Measurements from ENCODE around the gene NID2.

NID2 gene

DNA sequence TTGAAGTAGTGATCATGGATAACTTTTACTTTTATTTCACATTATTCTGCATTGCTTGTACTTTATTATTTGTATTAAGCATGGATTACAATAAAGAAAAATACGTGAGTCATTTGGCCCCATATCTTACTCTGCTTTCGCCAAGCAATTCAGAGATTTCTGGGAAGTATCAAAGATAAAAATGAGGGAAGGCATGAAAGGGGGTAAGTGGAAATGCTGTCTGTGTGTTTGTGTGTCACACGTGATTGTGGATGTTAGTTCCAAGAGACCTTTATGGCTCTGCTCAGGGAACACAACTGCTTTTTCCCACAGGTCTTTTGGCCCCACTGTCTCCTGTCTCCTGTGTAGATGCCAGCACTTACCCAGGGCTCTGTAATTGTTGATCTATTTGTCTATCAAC, 10.5 kb downstream of the NID2 start:
- no peak for DNase-seq (ENCODE audit: low read depth in 2 of 2, low spot score in 1 of 2)

DNA sequence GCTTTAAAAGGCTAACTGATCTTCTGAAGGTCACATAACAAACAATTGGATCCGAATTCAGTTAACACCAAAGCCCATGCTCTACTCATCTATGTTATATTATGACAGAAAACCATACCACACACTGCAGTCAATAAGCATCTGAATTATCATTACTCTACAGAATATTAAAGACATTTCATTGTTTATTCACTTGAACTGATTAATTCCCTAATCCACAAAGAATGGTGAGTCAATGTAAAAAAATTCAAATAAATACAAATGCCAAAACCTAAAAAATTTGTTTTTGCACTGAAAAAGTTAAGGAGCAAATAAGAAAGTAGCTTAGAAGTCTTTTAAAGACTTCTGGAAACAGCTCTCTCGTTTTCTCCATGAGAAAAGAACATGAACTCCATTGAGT, 13.7 kb downstream of the NID2 start:
- no peak for DNase-seq (ENCODE audit: low read depth in 2 of 2, low spot score in 1 of 2)

DNA sequence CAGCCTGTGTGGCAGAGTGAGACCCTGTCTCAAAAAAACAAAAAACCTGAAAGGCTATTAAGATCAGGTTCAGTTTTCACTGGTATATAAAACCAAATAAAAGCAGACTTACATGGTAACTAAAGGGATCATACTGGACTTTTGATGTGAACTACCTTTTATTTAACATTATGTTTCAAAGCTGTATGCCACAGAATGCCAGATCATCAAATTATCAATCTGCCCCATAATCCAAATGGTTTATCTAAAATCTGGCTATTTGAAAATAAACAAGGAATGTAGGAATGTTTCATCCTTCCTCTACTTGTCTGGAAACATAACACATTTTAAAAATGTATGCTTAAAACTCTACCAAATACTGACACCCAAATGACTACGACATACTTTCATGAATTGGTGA, 14.2 kb downstream of the NID2 start:
- DNase-seq (ENCODE audit: low read depth in 2 of 2, low spot score in 1 of 2) = no peak

DNA sequence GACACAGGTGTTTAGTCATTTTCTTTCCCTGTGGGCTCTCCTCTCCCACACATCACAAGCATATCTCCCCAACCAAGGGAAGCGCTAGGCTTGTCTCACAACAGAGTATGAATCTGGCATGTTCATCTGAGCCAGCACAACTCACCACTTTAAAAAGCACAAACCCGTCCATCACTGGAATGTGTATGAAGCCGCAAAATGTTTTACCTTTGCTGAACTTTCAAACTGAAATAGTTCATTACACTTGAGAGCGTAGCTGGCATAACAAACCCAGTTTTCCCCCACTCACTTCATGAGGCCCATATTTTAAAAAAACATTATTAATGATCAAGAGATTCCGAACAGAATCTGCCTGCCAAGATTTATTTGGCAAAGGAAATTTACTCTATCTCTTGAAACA, 15.8 kb downstream of the NID2 start:
- DNase-seq (ENCODE audit: low read depth in 2 of 2, low spot score in 1 of 2) = no peak

DNA sequence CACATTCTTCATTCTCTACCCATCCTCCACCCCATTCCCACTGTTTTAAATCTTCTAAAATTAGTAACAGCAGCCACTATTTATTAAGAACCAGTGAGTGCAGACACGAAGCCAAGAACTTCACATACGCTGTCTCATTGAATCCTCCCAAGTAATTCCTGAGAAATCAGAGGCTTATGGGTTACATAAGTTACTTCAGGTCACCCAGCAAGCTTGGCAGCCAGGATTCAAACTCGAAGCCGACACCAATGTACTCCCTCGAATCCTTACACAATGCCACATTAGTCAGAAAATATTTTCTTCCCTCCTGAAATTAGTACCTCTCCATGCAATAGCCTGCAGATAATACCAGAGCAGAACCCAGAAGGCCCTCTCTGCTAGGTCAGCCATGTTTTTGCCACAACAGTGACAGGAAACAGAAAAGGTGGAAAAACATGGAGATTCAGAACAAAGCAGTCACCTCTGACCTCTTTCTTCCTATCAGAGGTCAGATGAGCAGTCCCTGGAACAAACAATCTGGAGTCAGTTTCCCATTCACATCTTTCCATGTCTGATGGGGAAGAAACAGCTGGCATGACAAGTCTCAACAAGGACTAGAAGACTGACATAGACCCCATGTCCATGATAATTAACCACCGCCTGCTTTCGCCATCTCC, 16.4 kb downstream of the NID2 start:
- no peak for DNase-seq (ENCODE audit: low read depth in 2 of 2, low spot score in 1 of 2)

DNA sequence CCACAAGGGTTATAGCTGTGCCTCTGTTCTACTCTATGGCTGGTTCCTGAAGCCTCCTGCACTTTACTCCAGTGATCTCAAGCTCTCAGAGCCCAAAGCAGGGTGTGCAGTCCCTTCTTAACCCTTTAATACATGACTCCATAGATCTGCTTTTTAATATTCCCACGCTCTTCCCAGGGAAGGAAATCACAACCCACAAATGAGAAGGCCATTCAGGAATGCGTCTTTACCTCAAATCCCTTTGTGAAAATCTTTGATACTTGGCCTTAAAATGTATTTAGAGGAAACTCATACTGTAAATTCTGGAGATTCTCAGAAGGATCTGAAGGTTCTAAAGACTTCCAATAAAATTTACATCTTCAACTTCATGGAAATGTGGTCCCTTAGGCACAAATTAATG, 17.0 kb downstream of the NID2 start:
- no peak for DNase-seq (ENCODE audit: low read depth in 2 of 2, low spot score in 1 of 2)

DNA sequence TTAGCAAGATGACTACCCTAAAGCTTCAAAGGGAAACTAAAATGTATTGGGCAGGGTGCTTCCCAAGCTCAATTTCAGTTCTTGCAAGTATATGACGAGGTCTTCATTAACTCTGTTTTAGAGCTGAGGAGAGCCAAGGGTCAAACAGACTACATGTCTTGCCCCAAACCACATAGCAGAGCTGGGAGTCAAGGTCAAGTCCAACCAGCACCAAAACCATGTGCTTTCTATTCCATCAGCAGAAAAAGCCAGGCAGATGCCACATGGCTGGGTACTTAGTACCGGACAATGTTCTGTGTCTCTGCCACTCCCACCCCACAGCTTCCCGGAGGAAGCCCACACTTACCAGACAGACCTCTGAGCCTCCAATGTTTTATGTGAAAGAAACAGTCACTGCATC, 17.6 kb downstream of the NID2 start:
- no peak for DNase-seq (ENCODE audit: low read depth in 2 of 2, low spot score in 1 of 2)

DNA sequence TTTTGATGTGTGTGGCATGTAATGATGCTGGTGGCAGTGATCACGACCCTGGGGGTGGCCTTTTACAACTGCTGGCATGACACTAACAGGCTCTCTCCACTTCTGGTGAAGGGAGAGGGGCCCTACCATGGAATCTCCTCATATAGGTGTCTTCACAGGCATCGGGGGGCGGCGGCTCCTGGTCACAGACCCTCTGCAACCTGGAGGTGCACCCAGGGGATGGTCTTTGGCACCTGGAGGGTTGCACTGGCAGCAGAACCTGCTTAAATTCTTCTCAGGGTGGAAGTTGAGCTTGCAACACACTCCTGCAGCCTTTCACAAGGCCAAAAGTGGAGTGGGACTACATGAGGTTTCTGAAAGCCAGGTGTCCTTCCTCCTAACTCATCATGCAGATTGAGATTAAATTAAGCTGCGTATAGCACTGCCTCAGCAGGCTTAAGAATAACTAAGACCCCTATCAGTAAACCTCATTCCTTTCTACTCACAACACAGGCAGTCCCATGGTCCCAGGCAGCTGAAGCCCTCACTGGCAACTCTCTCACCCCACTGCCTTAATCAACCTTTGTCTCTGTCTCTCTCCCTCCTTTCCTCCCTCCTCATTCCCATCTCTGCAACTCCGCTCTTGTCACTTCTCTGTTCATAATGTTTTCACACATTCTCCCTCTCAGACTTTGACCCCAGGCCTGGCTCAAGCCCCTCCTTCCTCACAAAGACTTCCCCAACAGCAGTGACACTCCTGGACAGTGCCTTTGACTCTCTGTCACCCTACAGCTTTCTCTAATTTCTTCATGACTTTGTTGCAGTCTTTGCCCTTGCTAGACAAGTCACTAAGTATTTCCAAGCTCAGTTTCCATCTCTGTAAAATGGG, 18.9 kb downstream of the NID2 start:
- no peak for DNase-seq (ENCODE audit: low read depth in 2 of 2, low spot score in 1 of 2)

DNA sequence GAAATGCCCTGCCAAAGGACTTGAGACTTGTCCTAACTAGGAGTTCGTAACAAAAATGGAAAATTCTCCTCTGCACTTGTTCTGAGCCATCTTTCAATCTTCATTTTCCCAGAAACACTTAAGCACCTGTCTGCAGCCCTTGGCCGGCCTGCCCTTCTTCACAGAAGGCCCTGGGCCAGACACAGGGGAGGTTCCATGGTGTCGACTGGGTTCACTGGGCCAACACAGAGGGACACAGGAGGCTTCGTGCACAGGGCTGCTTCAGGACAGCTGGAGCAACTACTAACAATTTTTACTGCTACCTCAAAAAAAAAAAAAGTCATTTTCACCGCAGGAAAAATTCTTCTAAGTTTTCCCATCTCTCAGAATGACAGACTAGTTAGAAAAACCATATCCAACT, 19.6 kb downstream of the NID2 start:
- no peak for DNase-seq (ENCODE audit: low read depth in 2 of 2, low spot score in 1 of 2)

DNA sequence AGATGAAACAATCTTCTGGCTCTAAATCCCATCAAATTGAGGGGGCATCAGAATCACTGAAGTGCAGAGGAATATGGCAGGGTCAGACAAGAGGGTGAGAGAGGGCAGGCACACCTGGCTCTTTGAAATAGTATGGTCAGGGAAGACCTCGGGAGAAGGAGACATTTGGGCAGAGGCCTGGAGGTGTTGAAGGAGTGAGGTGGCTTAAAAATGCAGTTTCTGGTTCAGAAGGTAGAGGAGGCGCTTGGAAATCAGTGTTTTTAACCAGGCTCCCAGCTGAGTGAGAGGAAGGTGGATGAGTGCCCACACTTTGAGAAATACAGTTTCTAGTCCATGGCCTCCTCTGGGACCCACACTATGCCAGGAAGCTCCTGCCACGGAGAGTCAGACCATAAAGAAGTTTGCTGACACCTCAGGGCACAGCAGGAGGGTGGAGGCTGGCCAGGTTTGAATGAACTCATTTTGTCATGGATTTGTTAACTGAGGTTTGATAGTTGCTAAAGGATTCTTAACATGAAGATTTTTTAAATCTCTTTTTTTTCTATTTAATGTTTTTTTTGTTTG, 20.1 kb downstream of the NID2 start:
- DNase-seq (ENCODE audit: low read depth in 2 of 2, low spot score in 1 of 2) = no peak

DNA sequence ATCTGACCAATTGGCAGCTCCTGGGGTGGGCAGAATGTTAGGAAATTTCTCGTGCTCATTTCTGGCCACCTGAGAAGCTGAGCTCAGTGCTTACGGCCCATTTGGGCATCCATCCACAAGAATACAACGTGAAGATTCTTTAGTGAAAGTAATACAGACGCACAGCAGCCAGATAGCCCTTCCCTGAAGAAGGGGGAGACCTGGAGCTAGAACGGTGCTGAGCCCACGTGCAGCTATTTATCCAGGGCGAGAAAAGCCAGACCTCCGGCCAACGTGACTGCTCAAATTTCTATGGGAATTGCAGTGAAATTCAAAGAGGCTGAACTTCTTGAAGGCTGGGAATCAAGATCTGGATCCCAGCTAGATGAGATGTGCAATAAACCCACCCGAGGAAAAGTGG, 20.7 kb downstream of the NID2 start:
- no peak for DNase-seq (ENCODE audit: low read depth in 2 of 2, low spot score in 1 of 2)

DNA sequence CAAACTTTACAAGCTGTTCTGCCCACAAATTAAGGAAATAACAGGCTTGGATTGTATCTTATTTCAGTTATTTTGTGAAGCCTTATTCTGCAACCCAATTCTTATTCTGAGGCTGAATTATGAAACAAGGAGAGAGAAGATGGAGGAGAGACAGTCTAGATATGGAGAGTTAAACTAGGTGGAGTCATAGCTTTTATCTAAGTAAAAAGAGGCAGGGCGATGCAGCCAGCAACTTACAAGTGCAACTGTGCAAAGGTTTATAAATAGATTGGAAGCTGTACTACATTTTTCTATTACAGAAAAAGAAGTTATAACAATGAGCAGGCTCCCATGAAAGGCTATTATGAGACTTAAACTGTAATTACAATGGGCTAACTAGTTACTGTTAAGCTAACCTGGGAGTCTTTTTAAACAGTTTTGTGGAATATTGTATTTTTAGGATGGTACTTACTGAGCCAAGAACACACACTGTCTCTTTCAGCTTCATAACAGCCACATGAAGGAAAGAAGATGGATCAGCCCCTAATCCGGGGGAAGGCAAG, 22.4 kb downstream of the NID2 start:
- no peak for DNase-seq (ENCODE audit: low read depth in 2 of 2, low spot score in 1 of 2)

DNA sequence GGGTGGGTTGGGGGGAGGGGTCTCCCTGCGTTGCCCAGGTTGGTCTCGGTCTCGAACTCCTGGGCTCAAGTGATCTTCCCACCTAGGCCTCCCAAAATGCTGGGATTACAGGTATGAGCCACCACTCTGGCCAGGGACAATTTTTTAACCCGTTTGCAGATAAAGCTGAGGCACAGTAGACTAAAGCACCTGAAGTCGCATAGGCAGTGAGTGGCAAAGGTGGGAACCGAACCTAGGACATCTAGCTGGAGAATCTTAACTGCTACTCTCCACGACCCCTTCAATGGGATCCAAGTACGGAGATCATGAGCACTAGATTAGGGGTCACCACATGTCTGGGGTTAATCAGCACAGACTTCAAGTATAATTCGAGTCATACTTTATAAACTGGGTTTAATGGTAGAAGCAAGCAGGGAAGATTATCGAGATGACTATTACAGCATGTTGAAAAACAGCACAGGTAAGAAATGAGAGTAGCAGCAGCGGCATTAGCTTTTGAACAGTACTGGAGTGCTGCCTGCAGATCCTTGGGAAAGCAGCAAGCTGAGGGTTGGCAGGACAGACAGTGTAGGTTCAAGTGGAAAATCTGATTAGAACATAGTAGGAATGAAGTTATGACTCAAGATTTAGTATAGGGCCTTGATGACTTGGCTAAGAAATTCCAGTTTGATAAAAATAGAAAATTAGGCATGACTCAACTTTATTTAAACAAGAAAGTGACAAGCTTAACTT, 23.9 kb downstream of the NID2 start:
- no peak for DNase-seq (ENCODE audit: low read depth in 2 of 2, low spot score in 1 of 2)

DNA sequence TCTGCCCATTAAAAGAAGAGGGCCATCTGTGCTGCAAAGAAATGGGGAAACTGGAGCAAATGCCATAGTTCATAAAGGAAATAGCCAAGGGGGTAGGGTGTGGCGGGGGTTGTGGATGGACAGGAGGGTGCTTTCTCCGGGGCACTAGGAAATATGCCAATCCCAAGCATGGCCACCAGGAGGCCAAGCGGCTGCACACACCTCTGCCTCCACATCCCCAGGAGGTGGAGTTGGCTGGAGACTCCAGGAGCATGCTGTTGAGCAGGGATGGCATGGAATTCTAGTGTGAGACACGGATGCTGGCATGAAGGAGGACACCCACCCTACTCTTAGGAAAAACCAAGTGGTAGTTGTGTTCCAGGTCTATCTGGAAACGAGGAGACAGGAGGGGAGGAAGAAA, 25.2 kb downstream of the NID2 start:
- no peak for DNase-seq (ENCODE audit: low read depth in 2 of 2, low spot score in 1 of 2)

DNA sequence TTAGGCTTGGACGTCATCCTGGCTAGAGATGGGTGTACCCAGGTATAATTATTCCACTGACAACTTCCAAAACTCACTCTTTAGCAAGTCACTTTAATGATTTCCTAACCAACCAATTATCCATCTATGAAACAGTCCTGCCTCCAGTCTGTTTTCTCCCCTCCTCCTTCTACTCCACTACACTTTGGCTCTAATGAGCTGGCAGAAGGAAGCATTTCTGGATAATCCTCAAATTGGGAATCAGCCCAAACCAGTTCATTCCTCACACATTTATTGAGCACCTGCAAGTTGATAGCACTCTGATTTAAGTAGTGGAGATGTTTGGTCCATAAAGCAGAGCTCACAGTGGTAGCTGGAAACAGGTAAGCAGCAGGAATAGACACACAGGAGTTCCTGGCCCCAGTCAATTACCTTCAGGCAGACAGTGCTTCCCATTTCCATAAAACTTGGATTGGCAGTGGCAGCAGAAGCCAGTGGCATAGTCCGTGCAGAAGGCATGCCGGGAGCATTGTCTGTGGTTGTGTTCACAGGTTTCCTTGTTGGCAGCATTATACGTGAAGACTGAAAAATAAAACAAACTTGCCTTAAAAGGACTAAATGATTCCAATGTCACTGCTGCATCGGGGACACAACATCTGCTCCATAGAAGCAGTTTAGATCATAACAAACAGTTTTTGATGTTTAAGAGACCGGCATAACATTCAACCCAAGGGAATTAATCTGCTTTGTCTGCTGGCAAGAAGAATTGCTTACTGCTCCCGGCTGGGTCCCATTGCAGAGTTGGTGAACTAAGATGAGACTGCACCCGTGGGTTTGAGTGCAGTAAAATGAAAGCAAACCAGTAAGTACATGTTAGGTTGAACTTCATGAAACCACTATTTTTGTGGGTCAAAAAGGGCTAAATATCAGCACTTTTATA, 26.2 kb downstream of the NID2 start:
- DNase-seq (ENCODE audit: low read depth in 2 of 2, low spot score in 1 of 2) = no peak

DNA sequence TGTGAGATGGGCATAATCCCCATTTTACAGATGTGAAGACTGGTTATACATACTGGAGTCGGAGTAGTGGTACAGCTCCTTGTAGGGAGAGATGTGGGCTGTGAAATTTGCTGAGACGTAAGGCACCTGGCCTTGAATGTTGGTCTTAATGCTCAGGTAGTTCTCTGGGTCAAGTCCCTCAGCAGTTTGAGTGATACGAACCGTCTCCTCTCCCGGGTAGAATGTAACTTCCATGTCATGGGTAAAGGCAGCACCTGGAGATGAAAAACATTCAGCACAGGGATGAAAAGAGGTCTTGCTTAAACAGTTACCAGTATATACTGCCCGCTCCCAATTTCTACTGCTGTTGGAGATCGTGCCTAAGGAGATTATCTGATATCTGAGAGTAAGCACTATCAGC, 28.3 kb downstream of the NID2 start:
- DNase-seq (ENCODE audit: low read depth in 2 of 2, low spot score in 1 of 2) = no peak

DNA sequence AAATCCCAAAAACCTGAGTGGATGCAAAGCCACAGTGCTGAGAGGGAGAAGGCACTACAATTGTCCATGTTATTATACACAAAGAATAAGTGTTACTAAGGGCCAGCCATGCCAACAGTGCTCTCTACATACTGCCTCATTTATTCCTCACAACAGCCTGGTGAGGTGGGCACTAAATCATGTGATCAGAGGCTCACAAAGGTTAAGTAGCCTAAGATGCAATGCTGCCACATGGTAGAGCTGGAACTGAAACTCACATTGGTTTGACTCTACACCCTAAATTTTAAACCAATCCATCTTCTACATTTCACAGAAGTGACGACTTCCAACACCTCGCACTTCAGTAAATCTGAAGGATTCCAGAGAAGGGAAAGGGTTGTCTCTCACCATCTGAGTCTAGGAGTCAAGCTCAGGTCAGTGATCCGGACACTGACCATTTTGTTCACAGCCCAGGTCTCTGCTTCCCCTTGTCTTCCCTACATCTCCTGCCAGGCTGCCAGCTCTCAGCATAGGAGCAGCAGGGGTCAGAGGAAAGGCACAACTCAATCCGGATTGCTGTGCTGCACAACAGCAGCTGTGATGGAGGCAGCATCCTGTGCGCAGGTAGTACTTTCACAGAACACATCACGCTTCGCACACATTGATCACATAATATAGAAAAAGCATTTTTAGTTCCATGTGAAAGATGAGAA, 29.6 kb downstream of the NID2 start:
- DNase-seq (ENCODE audit: low read depth in 2 of 2, low spot score in 1 of 2) = no peak

DNA sequence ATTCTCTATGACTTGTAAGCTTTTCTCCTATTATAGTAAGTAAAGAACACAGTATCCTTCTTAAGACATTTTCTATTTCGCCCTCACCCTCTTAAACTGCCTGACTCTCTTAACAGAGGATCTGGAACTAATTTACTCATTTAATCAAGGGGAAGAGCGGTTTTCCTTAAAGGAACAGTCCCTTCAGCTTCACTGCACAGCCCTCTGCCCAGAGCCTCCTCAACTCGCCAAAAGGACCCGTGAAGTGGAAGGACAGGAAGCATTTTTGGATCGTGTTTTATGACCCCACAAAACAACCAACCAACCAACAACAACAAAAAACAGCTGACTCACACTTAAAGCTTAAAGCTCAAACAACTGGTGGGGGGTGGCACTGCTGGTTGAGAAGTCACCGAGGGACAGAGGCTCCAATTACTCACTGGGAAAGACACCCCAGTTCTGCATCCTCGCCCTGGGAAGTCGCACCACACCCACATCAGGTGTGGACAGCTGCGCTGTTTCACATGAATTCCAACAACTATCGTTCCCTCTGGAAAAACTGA, 35.7 kb downstream of the NID2 start:
- DNase-seq (ENCODE audit: low read depth in 2 of 2, low spot score in 1 of 2) = no peak

DNA sequence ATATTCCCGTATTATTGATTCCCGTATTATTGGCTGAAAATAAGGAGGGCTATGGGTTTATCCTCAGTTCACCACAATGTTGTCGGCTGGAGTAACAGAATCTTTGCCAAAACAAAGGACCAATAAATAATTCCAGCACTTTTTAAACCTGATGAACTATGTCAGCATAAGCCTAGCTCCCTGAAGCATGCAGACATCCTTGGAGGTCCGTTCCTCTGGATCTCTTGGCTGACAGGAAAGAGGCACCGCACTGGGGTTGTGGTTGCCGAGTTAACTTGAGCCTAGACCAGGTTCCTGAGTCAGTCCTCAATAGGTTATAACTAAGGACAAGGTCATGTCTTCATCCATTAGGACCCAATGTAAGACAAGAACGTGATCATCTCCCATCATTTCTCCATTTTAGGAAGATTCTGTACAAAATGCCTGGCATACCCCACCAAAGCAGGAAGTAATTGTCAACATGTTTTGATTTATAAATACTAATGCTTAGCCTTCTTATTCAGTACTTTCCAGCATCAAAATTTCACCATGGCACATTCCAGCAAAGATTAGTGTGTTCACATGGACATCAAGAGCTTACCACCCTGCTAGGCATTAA, 36.6 kb downstream of the NID2 start:
- no peak for DNase-seq (ENCODE audit: low read depth in 2 of 2, low spot score in 1 of 2)
